Vagina (tissue), 2 donors: ENCODE measurements around the gene COG6.

Source experiments
- CTCF ChIP-seq, 3 experiments: fragments of 450-650 bp in 2 of 3; fragments of 200-600 bp in 1 of 3; sonication (generic) in 1 of 3; IDR thresholded peaks; one replicate each; pipeline ENCODE4 v1.5.1; 2017 to 2019; ENCODE audit warnings: antibody characterized with exemption in 3 of 3, mild to moderate bottlenecking in 2 of 3, moderate library complexity in 2 of 3
- POLR2A ChIP-seq, 2 donors: fragments of 450-650 bp; IDR thresholded peaks; one replicate each; pipeline ENCODE4 v1.6.1; 2017; ENCODE audit warnings: antibody characterized with exemption in 2 of 2, mild to moderate bottlenecking in 2 of 2, moderate library complexity in 2 of 2
- POLR2AphosphoS5 ChIP-seq, 2 donors: sonication (generic); formaldehyde crosslinking; IDR thresholded peaks; one replicate each; pipeline ENCODE4 v1.9.0; 2017; ENCODE audit warnings: antibody characterized with exemption in 2 of 2, mild to moderate bottlenecking in 2 of 2, low read depth in 1 of 2; ENCODE audit not compliant: insufficient read depth in 1 of 2

DNA sequence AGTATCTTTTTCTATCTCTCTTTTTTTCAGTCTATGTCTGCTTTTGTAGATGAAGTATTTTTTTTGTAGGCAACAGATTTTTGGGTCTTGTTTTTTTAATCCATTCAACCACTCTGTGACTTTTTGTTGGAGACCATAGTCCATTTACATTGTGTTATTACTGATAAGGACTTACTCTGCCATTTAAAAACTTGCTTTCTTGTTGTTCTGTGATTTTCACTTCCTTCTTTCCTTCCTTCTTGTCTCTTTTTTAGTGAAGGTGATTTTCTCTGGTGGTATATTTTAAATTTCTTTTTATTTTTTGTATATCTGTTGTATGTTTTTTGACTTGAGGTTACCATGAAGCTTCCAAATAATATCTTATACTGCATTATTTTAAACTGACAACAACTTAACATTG lies 79.5 kb downstream of the COG6 start:
- TF ChIP-seq CTCF (IDR thresholded peaks at IDR 0.05) = no peak
- TF ChIP-seq POLR2A (IDR thresholded peaks at IDR 0.05) = no peak
- TF ChIP-seq POLR2AphosphoS5 (IDR thresholded peaks at IDR 0.05; ENCODE audit: insufficient read depth in 1 of 2, low read depth in 1 of 2) = no peak
